NCI-H69 (cell line): ENCODE results near the gene ESYT2.
A peak's percentile ranks its signal among the peaks of the same experiment; 100 is the strongest.
"Not testable (repeated sequence)": the region's sequence is repeated elsewhere in the genome, so short reads cannot be mapped to it uniquely, and the experiment has no call there.

Source experiments
- DNase-seq: peaks from one replicate; lab custom pipeline; 2025; lab: John Stamatoyannopoulos, UW

Gene ESYT2

DNA sequence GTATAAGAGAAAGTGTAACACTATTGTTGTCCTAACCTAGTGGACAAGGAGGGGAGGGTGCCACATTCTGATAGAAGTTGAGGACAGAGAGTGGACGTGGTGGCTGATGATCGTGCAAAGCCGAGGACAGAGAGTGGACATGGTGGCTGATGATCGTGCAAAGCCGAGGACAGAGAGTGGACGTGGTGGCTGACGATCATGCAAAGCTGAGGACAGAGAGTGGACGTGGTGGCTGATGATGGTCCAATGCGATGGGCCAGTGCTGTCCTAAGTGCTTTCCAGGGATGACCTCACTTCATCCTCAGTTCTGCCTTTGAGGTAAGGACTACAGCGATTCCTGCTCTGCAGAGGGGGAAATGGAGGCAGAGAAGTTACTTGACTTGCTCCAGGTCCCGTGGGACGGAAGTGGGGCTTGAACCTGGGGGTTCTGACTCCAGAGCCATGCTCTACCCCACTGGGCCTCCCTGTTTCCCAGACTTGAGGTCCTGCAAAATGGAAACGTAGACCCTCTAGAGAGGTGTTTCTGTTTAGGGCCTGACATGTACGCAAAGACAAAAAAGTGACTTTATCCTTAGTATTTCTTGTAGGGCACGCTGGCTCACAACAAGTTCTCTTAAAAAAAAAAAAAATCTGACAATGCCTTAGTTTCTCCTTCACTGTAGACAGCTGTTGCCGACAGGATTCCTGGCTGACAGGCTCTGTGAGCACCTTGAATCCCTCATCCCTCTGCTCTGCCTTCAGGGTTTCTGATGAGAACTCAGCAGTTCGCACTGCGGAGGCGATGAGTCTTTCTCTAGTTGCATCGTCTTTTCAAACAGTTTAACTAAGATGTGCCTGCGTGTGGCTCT lies 104.4 kb downstream of the ESYT2 start:
- DNase-seq, result no peak

DNA sequence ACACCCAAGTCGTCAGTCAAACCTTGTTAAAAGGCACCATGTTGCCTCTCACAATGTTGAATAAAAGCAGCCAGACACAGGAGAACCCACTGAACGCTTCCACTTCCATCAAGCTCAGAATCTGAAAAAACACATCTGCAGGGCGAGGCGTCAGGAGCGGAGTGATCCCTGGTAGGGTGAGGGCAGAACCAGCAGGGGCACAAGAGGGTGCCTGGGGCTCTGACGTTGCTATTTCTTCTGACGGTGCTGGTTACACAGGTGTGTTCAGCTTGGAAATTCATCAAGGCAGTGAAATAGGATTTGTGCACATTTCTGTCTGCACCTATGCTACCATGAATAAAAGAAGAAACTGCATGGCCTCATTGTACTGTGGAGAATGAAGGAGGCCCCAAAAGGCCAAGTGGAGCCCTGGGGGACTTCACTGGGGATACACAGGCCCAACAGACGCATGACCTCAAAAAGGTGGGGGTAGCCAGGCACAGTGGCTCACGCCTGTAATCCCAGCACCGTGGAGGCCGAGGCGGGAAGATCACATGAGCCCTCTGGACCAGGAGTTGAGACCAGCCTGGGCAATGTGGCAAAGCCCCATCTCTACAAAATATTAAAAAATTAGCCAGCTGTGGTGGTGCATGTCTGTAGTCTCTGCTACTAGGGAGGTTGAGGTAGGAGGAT lies 105.5 kb downstream of the ESYT2 start:
- no peak for DNase-seq

DNA sequence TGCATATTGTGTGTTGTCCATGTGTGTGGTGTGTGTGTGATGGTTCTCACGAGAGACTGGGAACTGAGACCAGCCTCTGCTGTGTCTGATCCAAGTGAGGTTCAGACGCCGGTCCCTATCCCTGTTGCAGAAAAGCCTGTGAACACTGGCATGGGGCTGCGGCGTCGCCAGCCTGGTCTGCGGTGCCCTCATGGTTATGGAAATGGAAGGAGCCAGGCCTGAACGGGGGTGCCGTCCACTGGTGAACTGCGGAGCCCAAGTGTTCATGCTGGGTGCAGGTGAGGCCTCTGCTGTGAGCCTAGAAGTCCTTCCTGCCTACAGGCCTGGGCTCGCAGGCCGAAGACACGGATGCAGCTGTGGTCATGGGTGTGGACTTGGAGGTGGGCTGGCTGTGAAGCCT lies 106.0 kb downstream of the ESYT2 start:
- no peak for DNase-seq

DNA sequence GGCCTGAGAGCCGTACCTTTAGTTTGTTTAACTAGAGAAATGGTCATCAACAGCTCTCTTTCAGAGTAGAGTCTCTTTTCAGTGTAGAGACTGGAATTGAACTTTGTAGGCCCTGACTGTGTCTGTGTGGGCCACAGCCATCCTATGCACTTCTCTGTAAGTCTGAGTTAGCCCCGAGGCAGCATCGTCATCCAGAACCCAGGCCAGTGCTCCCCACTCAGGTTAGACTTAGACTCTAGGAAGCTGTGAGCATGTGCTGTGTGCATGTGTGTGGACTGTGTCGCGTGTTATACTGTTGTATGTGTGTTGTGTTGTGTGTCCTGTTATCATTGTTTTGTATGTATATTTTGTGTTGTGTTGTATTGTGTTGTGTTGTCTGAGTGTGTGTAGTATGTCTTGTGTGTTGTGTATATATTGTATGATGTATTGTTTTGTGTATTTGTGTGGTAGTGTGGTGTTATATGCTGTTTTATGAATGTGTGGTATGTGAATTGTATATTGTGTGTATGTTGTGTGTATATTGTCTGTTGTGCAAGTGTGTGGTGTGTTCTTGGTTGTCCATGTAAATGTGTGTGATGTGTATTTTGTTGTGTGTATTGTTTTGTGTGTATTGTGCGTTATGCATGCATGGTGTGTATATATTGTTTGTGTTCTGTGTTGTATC lies 106.6 kb downstream of the ESYT2 start:
- DNase-seq, result no peak

DNA sequence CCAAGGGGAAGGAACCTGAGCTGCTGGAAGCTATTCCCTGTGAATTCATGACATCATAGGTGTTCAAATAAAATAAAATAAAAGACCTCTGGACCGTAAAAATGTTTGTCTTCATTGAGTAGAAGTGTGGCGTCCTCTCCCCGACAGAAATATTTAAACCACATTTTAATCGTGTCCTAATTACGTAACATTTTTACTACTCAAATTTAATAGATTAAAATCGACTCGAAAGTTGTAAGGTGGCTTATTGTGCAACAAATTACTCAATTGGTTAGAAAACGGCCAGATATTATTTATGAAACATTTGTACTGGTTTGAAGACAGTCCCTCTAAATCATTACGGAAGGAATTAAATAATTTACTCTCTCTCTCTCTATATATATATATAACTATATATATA lies 109.2 kb downstream of the ESYT2 start:
- no peak for DNase-seq

DNA sequence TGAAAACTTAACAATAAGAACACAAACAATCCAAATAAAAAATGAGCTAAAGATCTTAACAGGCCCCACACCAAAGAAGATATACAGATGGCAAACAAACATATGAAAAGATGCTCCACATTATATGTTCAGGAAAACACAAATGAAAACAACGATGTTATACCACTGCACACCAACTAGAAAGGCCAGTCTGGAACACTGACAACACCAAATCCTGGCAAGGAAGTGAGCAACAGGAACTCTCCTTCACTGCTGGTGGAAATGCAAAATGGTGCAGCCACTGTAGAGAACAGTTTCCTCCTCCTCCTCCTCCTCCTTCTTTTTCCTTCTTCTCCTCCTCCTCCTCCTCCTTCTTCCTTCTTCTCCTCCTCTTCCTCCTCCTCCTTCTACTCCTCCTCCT lies 112.5 kb downstream of the ESYT2 start:
- peak; percentile 17 for DNase-seq

DNA sequence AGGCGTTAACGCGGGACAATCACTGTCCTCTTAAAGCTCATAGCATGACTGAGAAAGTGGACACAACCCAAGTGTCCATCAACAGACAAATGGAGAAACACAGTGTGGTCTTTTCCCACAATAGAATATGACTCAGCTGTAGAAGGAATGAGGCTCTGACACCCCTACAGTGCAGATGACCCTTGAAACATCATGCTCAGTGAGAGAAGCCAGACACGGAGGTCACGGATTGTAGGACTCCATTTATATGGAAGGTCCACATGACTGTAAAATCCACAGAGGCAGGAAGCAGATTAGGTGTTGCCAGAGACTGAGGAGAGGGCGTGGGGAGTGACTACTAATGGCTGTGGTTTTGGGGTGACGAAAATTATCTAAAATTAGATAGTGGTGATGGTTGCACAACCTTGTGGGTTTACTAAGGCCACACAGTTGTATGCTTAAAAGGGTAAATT lies 118.6 kb downstream of the ESYT2 start:
- no peak for DNase-seq

DNA sequence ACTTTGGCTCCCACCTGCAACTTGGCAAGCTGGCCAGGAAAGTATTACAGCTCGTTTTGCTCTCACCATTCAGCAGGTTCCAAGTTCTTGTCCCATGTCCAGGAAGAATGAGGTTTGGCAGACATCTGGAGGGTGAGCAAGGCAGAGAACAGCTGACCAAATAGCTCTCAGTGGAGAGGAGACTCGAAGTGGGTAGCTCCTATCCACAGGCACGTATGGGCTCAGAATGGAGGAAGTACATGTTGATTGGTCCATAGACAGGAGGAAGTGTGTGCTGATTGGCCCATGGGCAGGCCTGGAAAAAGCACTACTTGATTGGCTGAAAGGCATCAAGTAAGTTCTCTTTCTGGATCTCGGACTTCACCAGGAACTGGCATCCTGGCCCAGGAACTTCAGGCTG lies 121.7 kb downstream of the ESYT2 start:
- no peak for DNase-seq

DNA sequence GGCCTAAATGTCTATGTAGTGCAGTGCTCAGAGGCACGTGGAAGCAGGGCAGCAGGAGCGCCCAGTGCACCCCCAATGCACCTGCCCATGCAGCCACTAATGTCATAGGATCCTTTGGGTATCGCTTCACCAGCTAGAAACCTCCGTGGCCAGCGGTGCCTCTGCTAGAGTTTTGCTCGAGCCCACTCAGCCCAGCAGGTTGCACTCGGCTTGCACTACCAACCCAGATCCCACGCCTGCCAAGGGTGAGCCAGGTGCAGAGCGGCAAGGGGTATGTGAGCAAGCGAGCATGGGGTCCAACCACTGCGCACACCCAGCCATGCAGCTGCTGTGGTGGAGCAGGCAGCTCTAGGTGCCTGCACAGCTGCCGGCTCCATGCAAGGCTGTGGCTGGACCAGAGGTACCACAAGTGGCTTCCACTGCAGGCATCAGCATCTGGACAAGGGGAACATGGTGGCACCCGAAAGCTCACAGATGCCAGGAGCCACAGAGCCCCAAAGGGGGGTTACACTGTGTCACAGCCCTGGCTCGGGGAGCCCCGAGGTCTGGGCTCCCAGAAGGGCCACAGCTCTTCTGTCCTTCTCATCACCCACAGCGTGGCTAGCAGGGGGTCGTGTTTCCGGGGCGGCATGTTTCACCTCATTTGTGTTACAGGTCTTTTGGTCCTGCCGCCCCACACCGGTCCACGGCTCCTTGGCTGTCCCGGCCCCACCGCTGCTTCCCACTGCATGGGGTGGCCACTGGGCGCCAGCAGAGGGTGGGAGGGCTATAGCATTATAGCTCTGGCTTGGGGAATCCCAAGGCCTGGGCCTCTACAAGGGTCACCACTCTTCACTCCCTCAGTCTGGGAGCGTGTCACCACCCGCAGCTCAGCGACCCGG lies 122.4 kb downstream of the ESYT2 start:
- DNase-seq, result no peak

DNA sequence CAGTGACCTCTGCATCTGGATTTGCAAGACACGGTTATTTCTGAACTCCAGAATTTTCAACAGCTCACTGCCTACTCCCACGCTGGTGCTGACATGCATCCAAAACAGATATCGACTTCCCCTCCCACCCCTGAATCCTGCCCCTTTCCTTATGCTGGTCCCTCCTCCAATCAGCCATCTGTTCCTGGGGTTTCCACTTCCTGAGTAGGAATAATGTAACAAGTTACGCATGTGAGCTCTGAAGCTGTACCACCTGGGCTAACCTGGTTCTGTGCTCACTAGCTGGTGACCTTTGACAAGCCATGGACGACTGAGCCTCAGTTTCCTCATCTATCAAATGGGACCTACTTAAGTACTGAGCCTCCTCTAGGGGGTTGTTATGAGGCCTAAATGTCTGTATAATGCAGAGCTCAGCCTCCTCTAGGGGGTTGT lies 123.0 kb downstream of the ESYT2 start:
- peak; percentile 60 for DNase-seq

DNA sequence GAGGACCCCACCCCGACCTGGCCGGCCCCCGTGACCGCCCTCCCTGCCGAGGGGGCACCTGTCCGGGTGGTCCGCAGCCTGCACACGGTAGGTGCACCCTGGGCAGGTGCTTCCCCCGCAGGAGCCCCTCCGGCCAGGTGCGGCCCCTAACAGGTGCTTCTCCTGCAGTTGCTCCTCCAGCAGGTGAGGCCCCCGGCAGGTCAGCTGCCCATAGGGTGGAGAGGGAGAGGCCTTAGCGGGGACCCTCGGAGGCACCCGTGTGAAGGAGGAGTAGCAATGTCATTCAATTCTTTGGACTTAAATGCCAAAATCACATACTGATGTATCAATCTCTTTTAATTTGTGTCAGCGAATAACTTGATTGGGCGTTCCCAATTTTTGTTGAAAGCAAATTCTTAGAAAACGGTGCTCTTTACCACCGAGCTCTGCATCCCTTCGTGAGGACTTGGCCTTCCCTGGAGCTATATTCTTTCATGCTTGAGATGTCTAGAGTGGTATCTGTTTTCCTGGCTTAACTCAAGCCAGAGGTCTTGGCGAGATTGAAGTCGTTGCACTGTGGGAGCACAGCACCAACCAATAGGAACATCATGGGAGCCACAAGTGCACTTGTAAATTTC lies 124.0 kb downstream of the ESYT2 start:
- peak; percentile 77 for DNase-seq

DNA sequence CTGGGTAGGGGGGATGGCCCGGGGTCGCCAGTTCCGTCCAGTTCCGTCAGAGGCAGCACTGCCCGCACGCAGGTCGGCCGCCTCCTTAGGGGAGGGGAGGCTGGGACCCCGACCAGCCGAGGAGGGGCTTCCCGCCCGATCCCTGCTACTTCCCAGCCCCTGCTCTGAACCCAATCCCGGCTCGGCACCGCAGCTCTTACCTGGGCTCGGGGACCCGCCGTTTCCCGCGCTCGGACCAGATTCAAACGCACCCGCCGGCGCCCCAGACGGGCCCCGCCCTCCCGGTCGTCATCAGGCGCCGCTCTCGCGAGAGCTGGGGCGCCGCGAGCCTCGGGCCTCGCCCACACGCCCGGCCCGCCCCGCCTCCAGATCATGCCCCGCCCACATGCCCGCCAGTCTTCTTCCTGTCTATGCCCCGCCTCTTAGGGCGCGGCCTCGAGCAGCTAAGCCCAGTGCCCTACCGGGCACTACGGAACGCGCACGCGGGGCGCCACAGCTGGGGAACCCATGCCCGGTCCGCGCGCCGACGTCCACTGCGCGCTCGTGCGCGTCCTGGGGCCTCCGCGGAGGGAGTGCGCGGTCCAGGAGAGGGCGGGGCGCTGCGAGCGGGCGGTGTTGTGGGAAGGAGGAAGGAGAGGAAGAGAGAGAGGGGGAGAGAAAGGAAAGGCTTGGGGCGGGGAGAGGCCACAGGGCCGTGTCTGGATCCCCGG lies 124.6 kb downstream of the ESYT2 start, which contains the start of gene NCAPG2:
Gene NCAPG2, minus strand, starts transcription at position 281 of the 710 bp plus-strand sequence. CDS start 2,905 bp downstream, outside the sequence.
- peak; percentile 100 for DNase-seq

DNA sequence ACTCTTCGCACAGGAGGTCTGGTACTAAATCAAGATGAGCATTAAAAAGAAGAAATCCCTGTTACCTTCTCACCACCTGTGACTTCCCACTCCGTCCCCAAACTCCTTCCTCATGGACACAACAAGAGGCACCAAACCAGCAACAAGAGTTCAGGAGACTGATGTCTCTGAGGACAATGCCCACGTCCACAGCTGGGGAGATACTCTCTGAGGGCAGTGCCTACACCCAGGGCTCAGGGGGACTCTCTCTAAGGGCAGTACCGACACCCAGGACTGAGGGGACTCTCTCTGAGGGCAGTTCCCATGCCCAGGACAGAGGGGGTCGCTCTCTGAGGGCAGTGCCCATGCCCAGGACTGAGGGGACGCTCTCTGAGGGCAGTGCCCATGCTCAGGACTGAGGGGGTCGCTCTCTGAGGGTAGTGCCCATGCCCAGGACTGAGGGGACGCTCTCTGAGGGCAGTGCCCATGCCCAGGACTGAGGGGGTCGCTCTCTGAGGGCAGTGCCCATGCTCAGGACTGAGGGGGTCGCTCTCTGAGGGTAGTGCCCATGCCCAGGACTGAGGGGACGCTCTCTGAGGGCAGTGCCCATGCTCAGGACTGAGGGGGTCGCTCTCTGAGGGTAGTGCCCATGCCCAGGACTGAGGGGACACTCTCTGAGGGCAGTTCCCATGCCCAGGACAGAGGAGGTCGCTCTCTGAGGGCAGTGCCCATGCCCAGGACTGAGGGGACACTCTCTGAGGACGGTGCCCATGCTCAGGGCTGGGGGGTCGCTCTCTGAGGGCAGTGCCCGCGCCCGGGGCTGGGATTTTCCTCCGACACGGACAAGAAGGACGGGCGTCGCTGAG lies 125.4 kb downstream of the ESYT2 start:
- DNase-seq, result peak; percentile 41

DNA sequence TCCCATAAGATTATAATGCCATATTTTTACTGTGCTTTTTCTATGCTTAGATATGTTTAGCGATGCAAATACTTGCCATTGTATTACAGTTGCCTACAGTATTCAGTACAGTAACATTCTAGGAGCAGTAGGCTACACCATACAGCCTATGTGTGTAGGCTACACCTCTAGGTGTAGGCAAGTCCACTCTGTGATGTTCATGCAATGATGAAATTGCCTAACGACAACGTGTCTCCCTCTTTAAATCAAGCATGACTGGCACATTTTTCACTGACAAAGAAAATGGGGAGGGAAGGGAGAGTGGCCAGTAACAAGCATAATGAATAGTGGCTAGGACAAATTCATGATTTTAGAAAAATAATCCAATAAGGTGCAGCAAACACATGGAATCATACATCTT lies 126.4 kb downstream of the ESYT2 start:
- DNase-seq, result peak; percentile 44

DNA sequence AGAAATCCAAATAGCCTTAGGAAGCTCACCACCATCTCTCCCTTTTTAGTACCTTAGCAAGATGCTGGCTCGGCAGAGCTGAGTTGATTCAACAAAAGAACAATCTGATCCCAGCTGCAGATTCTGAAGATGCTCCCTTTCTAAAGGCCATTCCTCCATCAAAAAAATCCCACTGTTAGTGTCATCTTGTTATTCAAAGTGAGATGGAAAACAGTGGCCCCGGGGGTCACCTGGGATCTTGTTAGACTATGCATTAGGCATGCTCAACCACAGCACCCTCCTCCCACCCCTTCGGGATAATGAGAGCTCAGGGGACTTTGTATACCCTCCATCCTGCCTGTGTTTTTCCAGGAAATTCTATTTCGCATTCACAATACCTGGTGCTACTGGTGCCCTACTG lies 127.1 kb downstream of the ESYT2 start:
- no peak for DNase-seq

DNA sequence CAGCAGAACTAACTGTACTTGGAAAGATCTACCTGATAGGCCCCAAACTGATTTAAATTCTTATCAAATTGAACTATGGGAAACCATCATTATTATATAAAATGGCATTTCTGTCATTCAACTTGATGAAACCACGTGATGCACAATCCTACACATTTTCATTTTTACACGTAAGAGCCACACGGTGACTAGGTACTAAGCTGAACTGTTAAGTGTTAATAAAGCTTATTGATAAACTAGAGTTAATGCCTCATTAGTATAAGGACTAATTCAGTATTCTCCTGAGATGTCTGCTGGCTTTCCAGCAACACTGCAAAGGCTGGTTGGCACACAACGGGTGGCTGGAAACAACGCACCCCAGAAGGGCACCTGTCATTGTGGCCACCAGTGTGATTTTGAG lies 129.3 kb downstream of the ESYT2 start:
- DNase-seq, result no peak

DNA sequence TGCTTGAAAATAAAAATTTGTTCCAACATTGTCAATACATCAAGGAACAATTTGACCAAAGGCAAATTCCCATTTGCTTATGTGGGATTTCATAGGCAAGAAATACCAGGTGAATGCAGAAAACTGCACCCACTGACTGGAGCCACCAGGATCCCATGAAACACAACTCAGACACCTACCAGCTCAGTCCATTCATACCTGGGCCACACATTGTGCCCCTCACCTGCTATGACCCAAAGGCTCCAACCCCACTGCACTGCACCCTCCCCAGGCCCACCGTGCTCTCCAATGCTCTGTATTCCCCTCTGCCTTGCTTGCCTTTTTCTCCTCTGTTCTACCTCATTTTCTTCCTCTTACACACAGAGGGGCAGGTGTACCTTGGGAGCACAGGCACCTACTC lies 130.0 kb downstream of the ESYT2 start:
- DNase-seq, result no peak

DNA sequence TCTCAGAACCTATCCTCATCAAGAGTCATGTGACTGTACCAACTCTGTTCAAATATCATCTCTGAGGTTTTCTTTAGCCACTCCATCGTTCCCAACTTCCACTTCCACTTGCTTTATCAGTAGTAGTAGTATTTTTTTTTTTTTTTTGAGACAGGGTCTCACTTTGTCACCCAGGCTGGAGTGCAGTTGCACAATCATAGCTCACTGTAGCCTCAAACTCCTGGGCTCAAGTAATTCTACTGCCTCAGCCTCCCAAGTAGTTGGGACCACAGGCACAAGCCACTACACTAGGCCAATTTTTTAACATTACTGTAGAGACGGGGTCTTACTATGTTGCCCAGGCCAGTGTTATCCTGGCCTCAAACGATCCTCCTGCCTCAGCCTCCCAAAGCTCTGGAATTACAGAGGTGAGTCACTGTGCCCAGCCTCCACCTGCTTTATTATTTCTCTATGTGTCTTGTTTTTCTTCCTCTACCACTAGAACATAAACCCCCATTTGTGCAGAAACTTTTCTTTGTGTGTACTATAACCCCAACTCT lies 130.6 kb downstream of the ESYT2 start:
- no peak for DNase-seq

DNA sequence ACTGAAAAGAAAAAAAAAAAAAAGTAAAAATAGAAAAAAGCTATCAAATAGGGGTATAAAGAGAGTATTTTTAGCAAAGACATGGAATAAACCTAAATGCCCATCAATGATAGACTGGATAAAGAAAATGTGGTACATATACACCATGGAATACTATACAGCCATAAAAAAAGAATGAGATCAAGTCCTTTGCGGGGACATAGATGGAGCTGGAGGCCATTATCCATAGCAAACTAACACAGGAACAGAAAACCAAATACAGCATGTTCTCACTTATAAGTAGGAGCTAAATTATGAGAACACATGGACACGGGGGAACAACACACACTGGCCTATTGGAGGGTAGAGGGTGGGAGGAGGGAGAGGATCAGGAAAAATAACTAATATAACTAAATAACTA lies 131.7 kb downstream of the ESYT2 start:
- not testable (repeated sequence) for DNase-seq
